GM21381 (cell line): ENCODE measurements around the gene OR10G7.
"Not testable (repeated sequence)": the region's sequence is repeated elsewhere in the genome, so short reads cannot be mapped to it uniquely, and the experiment has no call there.

Experiments
- ATAC-seq: cut with Tn5 transposase; IDR thresholded peaks from one replicate; pipeline ENCODE4 v1.9.1; 2021; ENCODE audit warnings: mild to moderate bottlenecking, moderate library complexity; ENCODE audit not compliant: unreplicated experiment

OR10G7 gene

DNA sequence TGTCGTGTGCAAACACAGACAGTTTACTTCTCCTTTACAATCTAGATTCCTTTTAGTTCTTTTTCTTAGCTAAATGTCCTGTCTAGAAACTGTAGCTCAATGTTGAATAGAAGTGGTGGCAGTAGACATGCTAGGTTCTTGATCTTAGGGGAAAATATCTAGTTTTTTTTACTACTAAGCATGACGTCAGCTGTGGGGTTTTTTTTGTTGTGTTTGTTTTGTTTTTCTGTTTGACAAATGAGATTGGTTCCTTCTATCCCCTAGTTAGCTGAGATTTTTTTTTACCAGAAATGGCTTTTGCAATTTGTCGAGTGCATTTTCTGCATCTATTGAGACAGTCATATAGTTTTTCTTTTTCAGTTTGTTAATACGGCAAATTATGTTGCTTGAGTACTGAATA lies 2.3 kb upstream of the OR10G7 start:
- no peak for ATAC-seq

- no peak for ATAC-seq
Observed at GRCh38 chr11:124039557-124039956, 1.6 kb downstream of the OR10G7 start.

DNA sequence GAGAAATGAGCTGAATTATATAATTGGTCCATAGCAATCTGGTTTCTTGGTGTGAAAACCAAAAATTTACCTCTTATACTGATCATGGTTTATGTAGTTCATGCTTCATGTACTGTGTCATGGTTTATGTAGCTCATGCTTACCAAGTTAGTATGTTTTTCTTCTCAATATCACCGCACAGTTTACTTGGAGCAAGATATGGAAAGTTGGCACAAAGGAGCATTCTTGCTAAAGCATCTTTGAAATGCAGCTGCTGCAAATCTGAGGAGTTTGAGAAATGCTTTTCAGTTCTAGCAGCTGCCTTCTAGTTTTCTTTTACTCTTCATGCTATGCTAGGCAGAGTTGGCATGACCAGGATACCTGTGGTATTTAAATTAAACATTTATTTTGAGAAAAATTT lies 4.5 kb downstream of the OR10G7 start:
- no peak for ATAC-seq

DNA sequence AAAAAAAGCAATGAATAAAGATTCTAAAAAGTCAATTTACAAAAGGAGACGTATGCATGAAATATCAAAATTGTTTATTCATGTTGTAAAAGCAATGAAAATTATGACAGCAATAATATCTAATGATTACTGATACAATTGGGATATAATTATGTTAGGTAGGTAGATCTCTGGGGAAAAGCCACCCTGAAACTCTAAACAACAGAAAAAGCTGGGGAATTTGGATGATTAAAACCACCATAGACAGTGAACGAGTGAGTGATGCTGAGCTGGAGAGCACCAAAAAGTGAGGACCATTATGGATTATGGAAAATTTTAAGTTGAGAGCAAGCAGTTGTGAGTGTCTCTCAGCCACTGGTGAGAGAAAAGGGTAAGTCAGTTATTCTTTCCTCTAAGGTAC lies 14.6 kb downstream of the OR10G7 start, which contains the start of gene OR10G8:
OR10G8 (plus strand) TSS at position 301 of the 400 bp plus-strand sequence. CDS start 2,825 bp downstream, outside the sequence.
- no peak for ATAC-seq

- not testable (repeated sequence) for ATAC-seq
Observed at GRCh38 chr11:124015837-124016236, 25.3 kb downstream of the OR10G7 start.

DNA sequence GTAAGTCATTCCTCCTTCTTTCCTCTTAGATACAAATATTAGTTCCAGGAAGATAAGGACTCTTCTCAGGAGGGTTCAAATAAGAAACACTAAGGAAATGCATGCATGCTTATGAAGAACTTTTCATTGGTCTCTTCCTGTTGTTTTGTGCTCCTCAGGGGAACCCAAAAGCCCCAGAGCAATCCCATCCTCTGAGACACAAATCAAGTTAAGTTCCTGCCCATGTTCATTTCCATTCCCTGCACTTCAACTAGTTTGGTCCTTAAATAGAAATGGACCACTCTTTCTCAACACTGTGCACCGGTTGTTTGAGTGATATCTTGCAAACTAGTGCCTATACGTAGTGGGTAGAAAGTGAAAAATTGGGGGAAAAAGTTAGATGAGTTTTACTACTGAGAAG lies 28.4 kb downstream of the OR10G7 start, which contains the start of gene OR10G4:
OR10G4 (plus strand) TSS at position 301 of the 400 bp plus-strand sequence. CDS start 2,578 bp downstream, outside the sequence.
- ATAC-seq = no peak

DNA sequence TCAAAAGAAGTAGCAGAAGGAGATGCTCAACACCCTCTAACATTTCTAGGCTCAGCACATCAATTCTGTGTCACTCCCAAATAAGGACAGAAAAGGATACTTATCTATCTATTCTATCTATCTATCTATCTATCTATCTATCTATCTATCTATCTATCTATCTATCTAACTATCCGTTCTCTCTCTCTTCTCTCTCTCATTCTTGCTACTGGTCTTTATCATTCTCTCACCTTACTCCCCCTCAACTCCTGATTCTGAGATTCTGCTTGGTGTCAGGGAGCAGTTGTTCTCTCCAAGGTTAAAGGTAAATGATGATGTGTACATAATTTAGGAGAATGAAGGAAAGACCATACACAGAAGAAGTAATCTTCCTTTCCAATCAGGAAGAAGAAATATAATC lies 46.0 kb downstream of the OR10G7 start, which contains the start of gene OR10G6:
OR10G6 (minus strand) TSS at position 43 of the 400 bp plus-strand sequence; CDS start at position 43, 0 bp downstream.
- ATAC-seq = no peak
